ENCODE results near the gene VPS37C. TPM values are rescaled to one million over a fixed set of nuclear protein-coding genes. Genes with fewer than 3 reads are reported as not detected.

VPS37C gene
- polyA plus RNA-seq, 2 donors, result 14.7 to 18.6 TPM

DNA sequence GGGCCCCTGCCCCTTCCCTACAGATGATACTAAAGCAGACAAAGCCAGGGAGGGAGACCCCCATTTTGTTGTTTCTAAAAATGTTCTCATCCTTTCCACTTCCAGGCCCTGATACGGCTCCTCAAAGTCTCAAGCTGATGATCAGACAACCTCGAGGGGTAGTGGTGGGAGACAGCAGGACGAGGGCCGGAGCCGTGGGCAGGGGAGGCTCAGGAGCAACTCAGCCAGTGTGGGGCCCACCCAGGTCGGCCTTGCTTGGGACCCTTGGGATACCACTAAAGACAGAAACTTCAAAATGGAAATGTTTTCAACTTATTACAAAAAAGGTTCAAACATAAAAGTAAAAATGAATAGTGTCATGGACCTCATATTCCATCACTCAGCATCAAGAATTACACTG lies 15.2 kb upstream of the VPS37C start:
- Histone ChIP-seq H3K36me3 (ENCODE audit: control insufficient read depth in 2 of 2, insufficient read depth in 2 of 2, low read length in 1 of 2) (no peaks in the 10 kb centered on the region), H3K27me3 (ENCODE audit: control insufficient read depth in 1 of 2, insufficient read depth in 2 of 2, low read length in 2 of 2) (no peaks in the 10 kb centered on the region), H3K27ac (ENCODE audit: low read depth in 2 of 2, low read length in 1 of 2) (no peak overlapping the region), H3K4me1 (ENCODE audit: control insufficient read depth in 2 of 2, insufficient read depth in 2 of 2, low read length in 1 of 2) (peaks cover 0 to 2% of the 10 kb centered on the region in 2 donors), H3K9me3 (ENCODE audit: control insufficient read depth in 2 of 2, insufficient read depth in 1 of 2, low read depth in 1 of 2, low read length in 1 of 2) (peaks cover 0 to 5% of the 10 kb centered on the region in 2 donors), H3K4me3 (ENCODE audit: low read depth in 1 of 2, low read length in 2 of 2) (no peak overlapping the region)
- 71 to 83% methylated on average over 6 of the region's 6 CpGs for WGBS, 2 donors

DNA sequence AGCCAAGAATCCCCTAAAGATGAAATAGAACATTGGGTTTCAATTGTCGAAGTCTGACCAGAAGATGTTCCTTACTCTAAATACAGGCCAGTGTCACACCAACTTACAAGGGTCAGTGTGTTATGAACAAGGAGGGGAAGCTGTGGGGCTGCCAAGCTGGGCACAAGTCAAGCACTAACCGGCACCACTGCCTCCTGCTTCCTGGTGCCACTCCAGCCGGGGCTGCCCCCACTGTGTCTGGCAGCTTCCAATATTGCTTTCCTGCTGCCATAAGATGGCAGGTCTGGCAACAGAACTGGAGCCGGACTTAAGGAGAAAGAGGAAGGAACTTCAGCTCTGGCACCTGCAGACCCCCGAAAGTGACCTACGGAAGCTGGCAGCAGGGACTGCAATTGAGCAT lies 13.7 kb upstream of the VPS37C start:
- peaks cover 0 to 2% of the 10 kb centered on the region in 2 donors for H3K4me1 ChIP-seq (ENCODE audit: control insufficient read depth in 2 of 2, insufficient read depth in 2 of 2, low read length in 1 of 2)
- H3K36me3 ChIP-seq (ENCODE audit: control insufficient read depth in 2 of 2, insufficient read depth in 2 of 2, low read length in 1 of 2), result no peaks in the 10 kb centered on the region
- no peak overlapping the region for H3K4me3 ChIP-seq (ENCODE audit: low read depth in 1 of 2, low read length in 2 of 2)
- H3K27me3 ChIP-seq (ENCODE audit: control insufficient read depth in 1 of 2, insufficient read depth in 2 of 2, low read length in 2 of 2), result no peaks in the 10 kb centered on the region
- 74 to 84% methylated on average over 6 of the region's 6 CpGs for WGBS, 2 donors
- H3K9me3 ChIP-seq (ENCODE audit: control insufficient read depth in 2 of 2, insufficient read depth in 1 of 2, low read depth in 1 of 2, low read length in 1 of 2), result peaks cover 0 to 5% of the 10 kb centered on the region in 2 donors
- H3K27ac ChIP-seq (ENCODE audit: low read depth in 2 of 2, low read length in 1 of 2), result no peak overlapping the region

DNA sequence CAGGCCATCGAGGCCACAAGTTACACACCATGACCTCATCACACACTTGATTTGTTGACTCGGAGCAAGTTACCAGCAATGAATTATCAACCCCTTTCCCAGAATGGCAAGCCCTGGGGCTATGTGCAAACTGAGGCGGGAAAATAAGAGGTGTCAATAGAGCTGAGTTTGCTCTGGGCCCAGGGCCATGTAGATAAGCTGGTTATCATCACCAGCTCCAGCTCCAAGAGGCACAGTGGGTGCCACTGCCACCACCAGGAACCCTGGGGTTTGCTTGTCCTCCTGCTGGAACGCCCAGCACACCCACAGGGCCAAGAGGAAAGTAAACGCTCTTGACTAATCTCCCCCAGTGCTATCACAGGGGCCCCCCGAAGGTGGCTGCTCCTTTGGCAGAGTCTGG lies 13.0 kb upstream of the VPS37C start:
- 65 to 76% methylated on average over 6 of the region's 6 CpGs for WGBS, 2 donors
- Histone ChIP-seq H3K9me3 (ENCODE audit: control insufficient read depth in 2 of 2, insufficient read depth in 1 of 2, low read depth in 1 of 2, low read length in 1 of 2) (peaks cover 0 to 5% of the 10 kb centered on the region in 2 donors), H3K4me1 (ENCODE audit: control insufficient read depth in 2 of 2, insufficient read depth in 2 of 2, low read length in 1 of 2) (peaks cover 0 to 2% of the 10 kb centered on the region in 2 donors), H3K27ac (ENCODE audit: low read depth in 2 of 2, low read length in 1 of 2) (no peak overlapping the region), H3K36me3 (ENCODE audit: control insufficient read depth in 2 of 2, insufficient read depth in 2 of 2, low read length in 1 of 2) (no peaks in the 10 kb centered on the region), H3K27me3 (ENCODE audit: control insufficient read depth in 1 of 2, insufficient read depth in 2 of 2, low read length in 2 of 2) (no peaks in the 10 kb centered on the region), H3K4me3 (ENCODE audit: low read depth in 1 of 2, low read length in 2 of 2) (no peak overlapping the region)

DNA sequence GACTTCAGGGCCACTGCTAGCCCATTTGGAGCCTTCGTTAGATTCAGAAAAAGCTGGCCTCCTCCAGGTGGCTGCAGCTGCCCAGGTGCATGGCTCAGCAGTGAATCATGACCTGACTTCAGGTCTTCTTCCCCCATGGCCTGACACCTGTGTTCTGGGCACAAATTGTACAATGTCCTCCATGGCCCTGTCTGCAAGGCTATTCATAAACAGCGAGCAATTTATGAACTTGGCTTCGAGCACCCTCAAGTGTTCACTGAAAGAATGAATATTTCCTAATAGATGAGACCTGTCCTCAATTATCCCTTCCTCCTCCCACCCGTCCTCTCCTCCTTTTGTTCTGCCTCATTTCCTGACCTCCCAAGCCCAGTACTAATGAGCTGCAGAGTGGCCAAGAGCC lies 12.2 kb upstream of the VPS37C start:
- Histone ChIP-seq H3K36me3 (ENCODE audit: control insufficient read depth in 2 of 2, insufficient read depth in 2 of 2, low read length in 1 of 2) (no peaks in the 10 kb centered on the region), H3K4me1 (ENCODE audit: control insufficient read depth in 2 of 2, insufficient read depth in 2 of 2, low read length in 1 of 2) (peaks cover 0 to 2% of the 10 kb centered on the region in 2 donors), H3K27ac (ENCODE audit: low read depth in 2 of 2, low read length in 1 of 2) (no peak overlapping the region), H3K9me3 (ENCODE audit: control insufficient read depth in 2 of 2, insufficient read depth in 1 of 2, low read depth in 1 of 2, low read length in 1 of 2) (peaks cover 0 to 5% of the 10 kb centered on the region in 2 donors), H3K27me3 (ENCODE audit: control insufficient read depth in 1 of 2, insufficient read depth in 2 of 2, low read length in 2 of 2) (no peaks in the 10 kb centered on the region), H3K4me3 (ENCODE audit: low read depth in 1 of 2, low read length in 2 of 2) (no peak overlapping the region)
- WGBS, 2 donors, result 75 to 83% methylated on average over 4 of the region's 4 CpGs

DNA sequence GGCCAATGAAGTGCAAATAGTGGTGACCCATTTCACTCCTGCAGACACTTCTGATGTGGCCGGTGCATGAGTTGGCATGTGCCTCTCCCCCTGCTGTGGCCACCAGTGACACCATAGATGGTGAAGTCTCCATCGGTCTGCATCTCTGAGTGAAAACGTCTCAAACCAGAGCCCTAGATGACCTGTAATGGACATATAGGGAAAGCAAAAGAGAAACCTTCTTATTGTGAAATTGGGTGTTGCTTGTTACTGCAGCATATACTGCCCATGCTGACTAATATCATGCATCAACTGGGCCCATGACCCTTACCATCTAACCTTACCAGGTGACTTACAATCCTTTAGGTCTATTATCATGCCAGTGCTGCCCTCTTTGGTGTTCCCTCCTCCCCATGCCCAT lies 11.7 kb upstream of the VPS37C start:
- Histone ChIP-seq H3K4me3 (ENCODE audit: low read depth in 1 of 2, low read length in 2 of 2) (no peak overlapping the region), H3K4me1 (ENCODE audit: control insufficient read depth in 2 of 2, insufficient read depth in 2 of 2, low read length in 1 of 2) (peaks cover 0 to 2% of the 10 kb centered on the region in 2 donors), H3K9me3 (ENCODE audit: control insufficient read depth in 2 of 2, insufficient read depth in 1 of 2, low read depth in 1 of 2, low read length in 1 of 2) (peaks cover 0 to 5% of the 10 kb centered on the region in 2 donors), H3K36me3 (ENCODE audit: control insufficient read depth in 2 of 2, insufficient read depth in 2 of 2, low read length in 1 of 2) (no peaks in the 10 kb centered on the region), H3K27ac (ENCODE audit: low read depth in 2 of 2, low read length in 1 of 2) (no peak overlapping the region), H3K27me3 (ENCODE audit: control insufficient read depth in 1 of 2, insufficient read depth in 2 of 2, low read length in 2 of 2) (no peaks in the 10 kb centered on the region)
- whole genome bisulfite sequencing, 2 donors, result 89 to 94% methylated on average over 3 of the region's 3 CpGs

DNA sequence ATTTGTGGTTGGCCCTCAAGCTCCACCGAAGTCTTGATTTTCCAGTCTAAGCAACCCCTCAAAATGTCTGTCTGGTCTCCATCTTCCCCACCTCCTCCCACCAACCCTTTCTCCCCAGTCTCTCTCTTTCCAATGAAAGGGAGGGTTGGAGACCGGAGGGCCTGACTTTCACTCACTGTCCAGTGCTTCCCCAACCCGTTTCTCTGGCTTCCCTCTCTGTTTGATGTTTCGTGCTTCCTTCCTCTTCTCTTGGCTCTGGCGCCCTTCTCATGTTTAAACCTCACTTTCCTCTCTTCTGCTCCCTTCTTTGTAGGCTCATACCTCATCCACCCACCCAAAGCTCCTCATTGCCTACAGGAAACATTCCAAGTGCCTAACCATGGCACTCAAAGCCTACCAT lies 11.1 kb upstream of the VPS37C start:
- 66 to 68% methylated on average over 5 of the region's 5 CpGs for WGBS, 2 donors
- H3K4me3 ChIP-seq (ENCODE audit: low read depth in 1 of 2, low read length in 2 of 2), result no peak overlapping the region
- peaks cover 0 to 5% of the 10 kb centered on the region in 2 donors for H3K9me3 ChIP-seq (ENCODE audit: control insufficient read depth in 2 of 2, insufficient read depth in 1 of 2, low read depth in 1 of 2, low read length in 1 of 2)
- no peaks in the 10 kb centered on the region for H3K27me3 ChIP-seq (ENCODE audit: control insufficient read depth in 1 of 2, insufficient read depth in 2 of 2, low read length in 2 of 2)
- no peaks in the 10 kb centered on the region for H3K36me3 ChIP-seq (ENCODE audit: control insufficient read depth in 2 of 2, insufficient read depth in 2 of 2, low read length in 1 of 2)
- H3K27ac ChIP-seq (ENCODE audit: low read depth in 2 of 2, low read length in 1 of 2), result no peak overlapping the region
- peaks cover 0 to 2% of the 10 kb centered on the region in 2 donors for H3K4me1 ChIP-seq (ENCODE audit: control insufficient read depth in 2 of 2, insufficient read depth in 2 of 2, low read length in 1 of 2)

DNA sequence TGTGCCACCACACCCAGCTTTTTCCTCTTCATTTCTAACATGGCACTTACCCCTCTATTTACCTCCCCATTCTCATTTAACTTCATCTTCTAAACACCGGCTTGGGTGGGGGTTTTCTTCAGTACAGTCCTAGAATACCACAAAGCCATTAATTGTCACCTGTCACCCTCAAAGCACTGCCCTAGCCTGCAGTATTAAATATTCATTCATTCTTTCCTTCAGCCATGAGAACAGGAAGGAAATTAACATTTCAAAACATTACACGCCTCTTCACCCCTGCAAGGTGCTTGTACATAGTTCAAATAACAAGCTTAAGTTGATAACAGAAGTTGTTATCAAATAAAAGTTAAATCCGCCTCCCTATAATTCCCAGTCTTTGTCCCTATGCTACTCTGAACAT lies 10.7 kb upstream of the VPS37C start:
- Histone ChIP-seq H3K27me3 (ENCODE audit: control insufficient read depth in 1 of 2, insufficient read depth in 2 of 2, low read length in 2 of 2) (no peaks in the 10 kb centered on the region), H3K4me3 (ENCODE audit: low read depth in 1 of 2, low read length in 2 of 2) (no peak overlapping the region), H3K4me1 (ENCODE audit: control insufficient read depth in 2 of 2, insufficient read depth in 2 of 2, low read length in 1 of 2) (peaks cover 0 to 2% of the 10 kb centered on the region in 2 donors), H3K36me3 (ENCODE audit: control insufficient read depth in 2 of 2, insufficient read depth in 2 of 2, low read length in 1 of 2) (no peaks in the 10 kb centered on the region), H3K27ac (ENCODE audit: low read depth in 2 of 2, low read length in 1 of 2) (no peak overlapping the region), H3K9me3 (ENCODE audit: control insufficient read depth in 2 of 2, insufficient read depth in 1 of 2, low read depth in 1 of 2, low read length in 1 of 2) (peaks cover 0 to 5% of the 10 kb centered on the region in 2 donors)
- 55 to 77% methylated on average over 3 of the region's 3 CpGs for WGBS, 2 donors

DNA sequence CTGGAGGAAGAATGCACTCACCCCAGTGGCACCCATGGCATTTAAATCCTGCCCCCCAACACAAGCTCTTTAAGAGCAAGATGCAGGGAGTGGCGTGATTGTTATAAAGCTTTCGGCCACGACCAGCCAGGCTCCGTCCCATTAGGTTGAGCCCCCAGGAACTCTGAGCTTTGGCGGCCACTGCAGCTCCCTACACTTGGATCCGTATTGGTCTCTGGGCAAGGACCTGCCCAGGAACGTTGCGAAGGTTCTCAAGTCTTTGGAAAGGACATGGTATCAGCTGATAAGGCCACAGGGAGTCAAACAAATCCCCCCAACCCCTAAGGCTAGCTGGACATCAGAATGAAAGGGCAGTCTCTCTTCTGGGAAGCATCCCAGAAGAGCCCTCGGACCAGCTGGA lies 9.3 kb upstream of the VPS37C start:
- H3K9me3 ChIP-seq (ENCODE audit: control insufficient read depth in 2 of 2, insufficient read depth in 1 of 2, low read depth in 1 of 2, low read length in 1 of 2), result peaks cover 0 to 5% of the 10 kb centered on the region in 2 donors
- no peak overlapping the region for H3K27ac ChIP-seq (ENCODE audit: low read depth in 2 of 2, low read length in 1 of 2)
- peaks cover 0 to 2% of the 10 kb centered on the region in 2 donors for H3K4me1 ChIP-seq (ENCODE audit: control insufficient read depth in 2 of 2, insufficient read depth in 2 of 2, low read length in 1 of 2)
- no peak overlapping the region for H3K4me3 ChIP-seq (ENCODE audit: low read depth in 1 of 2, low read length in 2 of 2)
- no peaks in the 10 kb centered on the region for H3K27me3 ChIP-seq (ENCODE audit: control insufficient read depth in 1 of 2, insufficient read depth in 2 of 2, low read length in 2 of 2)
- H3K36me3 ChIP-seq (ENCODE audit: control insufficient read depth in 2 of 2, insufficient read depth in 2 of 2, low read length in 1 of 2), result no peaks in the 10 kb centered on the region
- WGBS, 2 donors, result 79 to 80% methylated on average over 9 of the region's 9 CpGs

DNA sequence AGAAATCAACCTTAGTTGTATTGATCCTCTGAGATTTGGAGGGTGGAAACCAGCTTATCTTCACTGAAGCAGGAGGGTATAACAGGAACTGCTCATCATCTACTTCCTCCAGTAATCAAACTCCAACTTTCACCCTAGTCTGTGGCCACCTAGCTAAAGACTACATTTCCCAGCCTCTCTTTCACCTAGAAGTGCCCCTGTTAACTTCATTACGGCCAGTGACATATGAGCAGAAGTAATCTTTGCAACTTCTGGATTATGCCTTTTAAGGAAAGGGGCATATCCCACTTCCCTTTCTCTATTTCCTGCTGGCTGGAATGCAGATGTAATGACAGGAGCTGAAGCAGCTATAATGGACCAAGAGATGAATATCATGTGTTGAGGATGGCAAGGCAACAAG lies 7.6 kb upstream of the VPS37C start:
- Histone ChIP-seq H3K4me1 (ENCODE audit: control insufficient read depth in 2 of 2, insufficient read depth in 2 of 2, low read length in 1 of 2) (no peaks in the 10 kb centered on the region), H3K36me3 (ENCODE audit: control insufficient read depth in 2 of 2, insufficient read depth in 2 of 2, low read length in 1 of 2) (no peaks in the 10 kb centered on the region), H3K27ac (ENCODE audit: low read depth in 2 of 2, low read length in 1 of 2) (no peak overlapping the region), H3K27me3 (ENCODE audit: control insufficient read depth in 1 of 2, insufficient read depth in 2 of 2, low read length in 2 of 2) (no peaks in the 10 kb centered on the region), H3K9me3 (ENCODE audit: control insufficient read depth in 2 of 2, insufficient read depth in 1 of 2, low read depth in 1 of 2, low read length in 1 of 2) (peaks cover 0 to 5% of the 10 kb centered on the region in 2 donors), H3K4me3 (ENCODE audit: low read depth in 1 of 2, low read length in 2 of 2) (no peak overlapping the region)
- 83 to 87% methylated on average over 1 of the region's 1 CpG for WGBS, 2 donors

DNA sequence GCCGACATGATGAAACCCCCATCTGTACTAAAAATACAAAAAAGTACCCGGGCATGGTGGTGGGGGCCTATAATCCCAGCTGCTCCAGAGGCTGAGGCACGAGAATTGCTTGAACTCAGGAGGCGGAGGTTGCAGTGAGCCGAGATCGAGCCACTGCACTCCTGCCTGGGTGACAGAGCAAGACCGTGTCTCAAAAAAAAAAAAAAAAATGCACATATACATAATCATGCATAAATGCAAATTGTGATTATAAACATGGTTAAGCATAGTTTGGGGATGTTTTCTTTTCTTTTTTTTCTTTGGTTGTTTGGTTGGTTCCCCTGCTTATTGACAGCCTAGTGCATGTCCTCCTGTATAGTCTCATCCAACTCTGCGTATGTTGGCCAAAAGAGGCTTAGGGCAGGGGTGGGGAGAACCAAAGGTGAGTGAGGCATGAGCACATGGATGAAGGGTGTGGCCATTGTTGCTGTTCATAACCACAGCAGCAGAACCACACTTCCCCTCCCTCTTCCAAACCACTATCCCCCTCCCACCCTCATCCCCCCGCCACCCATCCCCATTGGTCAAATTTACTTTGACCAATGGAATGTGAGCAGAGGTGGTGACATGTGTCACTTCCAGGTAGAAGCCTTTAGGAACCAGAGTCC lies 6.9 kb upstream of the VPS37C start:
- H3K9me3 ChIP-seq (ENCODE audit: control insufficient read depth in 2 of 2, insufficient read depth in 1 of 2, low read depth in 1 of 2, low read length in 1 of 2), result peaks cover 0 to 5% of the 10 kb centered on the region in 2 donors
- no peaks in the 10 kb centered on the region for H3K4me1 ChIP-seq (ENCODE audit: control insufficient read depth in 2 of 2, insufficient read depth in 2 of 2, low read length in 1 of 2)
- H3K27ac ChIP-seq (ENCODE audit: low read depth in 2 of 2, low read length in 1 of 2), result no peak overlapping the region
- no peaks in the 10 kb centered on the region for H3K36me3 ChIP-seq (ENCODE audit: control insufficient read depth in 2 of 2, insufficient read depth in 2 of 2, low read length in 1 of 2)
- H3K27me3 ChIP-seq (ENCODE audit: control insufficient read depth in 1 of 2, insufficient read depth in 2 of 2, low read length in 2 of 2), result no peaks in the 10 kb centered on the region
- 85 to 90% methylated on average over 9 of the region's 9 CpGs for WGBS, 2 donors
- H3K4me3 ChIP-seq (ENCODE audit: low read depth in 1 of 2, low read length in 2 of 2), result no peak overlapping the region

Data from esophagus (tissue), 2 donors.